DND-41 (cell line): ENCODE data around the gene MAP3K6.

Experiments used
- ATAC-seq: fragments of 200-7000 bp; cut with Tn5 transposase; 3 replicates; pipeline ENCODE4 v1.9.1; 2021; ENCODE audit warnings: low read depth; ENCODE audit not compliant: insufficient read depth
- DNase-seq: peaks from one replicate; pipeline ENCODE4 v3.0.0-alpha.2; 2020
- H2AFZ ChIP-seq: 2 replicates; pipeline ENCODE4 v1.6.0; 2012; ENCODE audit warnings: low read depth, low read length
- H3K27ac ChIP-seq: 2 replicates; pipeline ENCODE4 v1.5.1; 2012; ENCODE audit warnings: low read length, inconsistent platforms
- H3K27me3 ChIP-seq: fragments of 200-600 bp; sonication (generic); 2 replicates; pipeline ENCODE4 v1.6.0; 2012; ENCODE audit warnings: low read length, mild to moderate bottlenecking, inconsistent platforms; ENCODE audit not compliant: insufficient read depth, poor library complexity
- H3K36me3 ChIP-seq: 2 replicates; pipeline ENCODE4 v1.5.1; 2012; ENCODE audit warnings: low read length, inconsistent platforms; ENCODE audit not compliant: insufficient read depth
- H3K4me1 ChIP-seq: 2 replicates; pipeline ENCODE4 v1.5.1; 2012; ENCODE audit warnings: mild to moderate bottlenecking, low read length; ENCODE audit not compliant: insufficient read depth
- H3K4me2 ChIP-seq: 2 replicates; pipeline ENCODE4 v1.6.0; 2012; ENCODE audit warnings: mild to moderate bottlenecking, moderate library complexity, low read length, inconsistent platforms; ENCODE audit not compliant: insufficient read depth
- H3K4me3 ChIP-seq, 2 experiments: fragments of 200-600 bp in 1 of 2; shearing (Covaris generic) in 1 of 2; 2 replicates each; pipeline ENCODE4 v1.5.1; 2012 to 2016; ENCODE audit warnings: inconsistent platforms in 2 of 2, low read length in 2 of 2, mild to moderate bottlenecking in 2 of 2, low read depth in 1 of 2, moderate library complexity in 1 of 2
- H3K79me2 ChIP-seq: 2 replicates; pipeline ENCODE4 v1.6.0; 2012; ENCODE audit warnings: low read length, inconsistent platforms; ENCODE audit not compliant: insufficient read depth
- H3K9ac ChIP-seq: 2 replicates; pipeline ENCODE4 v1.6.0; 2012; ENCODE audit warnings: low read depth, mild to moderate bottlenecking, inconsistent platforms, low read length, moderate library complexity
- H3K9me3 ChIP-seq: 2 replicates; pipeline ENCODE4 v1.5.1; 2012; ENCODE audit warnings: low read length, moderate library complexity, mild to moderate bottlenecking, inconsistent platforms; ENCODE audit not compliant: insufficient read depth, severe bottlenecking
- H4K20me1 ChIP-seq: 2 replicates; pipeline ENCODE4 v1.6.0; 2012; ENCODE audit warnings: low read length; ENCODE audit not compliant: insufficient read depth
- CTCF ChIP-seq: IDR thresholded peaks from 2 replicates; pipeline ENCODE4 v1.5.1; 2012; ENCODE audit warnings: borderline replicate concordance, low read length, moderate library complexity, mild to moderate bottlenecking; ENCODE audit not compliant: poor library complexity, severe bottlenecking; ENCODE audit errors: extremely low read depth
- EZH2 ChIP-seq: IDR thresholded peaks from 3 replicates; pipeline ENCODE4 v1.6.1; 2012; ENCODE audit warnings: borderline replicate concordance, low read depth, mild to moderate bottlenecking, moderate library complexity, low read length, inconsistent platforms; ENCODE audit not compliant: severe bottlenecking

The MAP3K6 gene

GRCh38 chr1:27366411-27367159, at the start of gene MAP3K6:
TSS of gene MAP3K6 (minus strand) at chr1:27366961. CDS start at chr1:27366597, 364 bp downstream.
- peak; percentile 52 for DNase-seq
- peak within 1 kb of the TSS; percentile 61 for H2AFZ ChIP-seq
- H3K27me3 ChIP-seq, result peaks cover 36% of the 10 kb centered on the region
- TF ChIP-seq EZH2, result no peak
- TF ChIP-seq CTCF, result peak; percentile 38
- no peaks in the 10 kb centered on the region for H3K79me2 ChIP-seq
- H3K27ac ChIP-seq, result no peak within 1 kb of the TSS
- H3K4me1 ChIP-seq, result peaks cover 27% of the 10 kb centered on the region
- peak within 1 kb of the TSS; percentile 82 for H3K4me2 ChIP-seq
- ATAC-seq, result peak; percentile 17; the same call in 2 of the 3 replicates
- H3K9me3 ChIP-seq, result no peaks in the 10 kb centered on the region
- H3K4me3 ChIP-seq, result peak within 1 kb of the TSS; percentile 32 to 58; a peak in 3 of 4 replicates
- H4K20me1 ChIP-seq, result no peaks in the 10 kb centered on the region
- H3K36me3 ChIP-seq, result no peaks in the 10 kb centered on the region
- peak within 1 kb of the TSS; percentile 54 for H3K9ac ChIP-seq

GRCh38 chr1:27414091-27414490, 47.3 kb upstream of the MAP3K6 start:
- Histone ChIP-seq H3K27me3 (no peaks in the 10 kb centered on the region), H3K4me3 (no peak overlapping the region), H3K36me3 (peaks cover 95% of the 10 kb centered on the region), H4K20me1 (no peaks in the 10 kb centered on the region), H3K4me2 (no peak overlapping the region), H2AFZ (no peak overlapping the region), H3K79me2 (no peaks in the 10 kb centered on the region), H3K4me1 (no peaks in the 10 kb centered on the region), H3K9ac (no peak overlapping the region), H3K27ac (no peak overlapping the region), H3K9me3 (no peaks in the 10 kb centered on the region)
- no peak for DNase-seq
- no peak for ATAC-seq
- TF ChIP-seq EZH2 (no peak), CTCF (no peak)

- Histone ChIP-seq H3K9ac (no peak overlapping the region), H3K27ac (no peak overlapping the region), H4K20me1 (no peaks in the 10 kb centered on the region), H3K4me2 (no peak overlapping the region), H3K27me3 (no peaks in the 10 kb centered on the region), H3K79me2 (no peaks in the 10 kb centered on the region), H3K9me3 (no peaks in the 10 kb centered on the region), H3K4me1 (no peaks in the 10 kb centered on the region), H3K4me3 (no peak overlapping the region), H2AFZ (no peak overlapping the region), H3K36me3 (peaks cover 93% of the 10 kb centered on the region)
- ATAC-seq (no peak), DNase-seq (no peak)
- TF ChIP-seq CTCF (no peak), EZH2 (no peak)
Observed at GRCh38 chr1:27413004-27413403, 46.2 kb upstream of the MAP3K6 start.
